Liver (tissue), 3 donors: ENCODE data around the gene ST7.

Experiments
- JUND ChIP-seq, 2 donors: IDR thresholded peaks; 2 replicates each; pipeline ENCODE4 v1.6.1; 2016; ENCODE audit warnings: antibody characterized with exemption in 2 of 2
- REST ChIP-seq: IDR thresholded peaks from 2 replicates; pipeline ENCODE4 v1.6.1; 2016; ENCODE audit warnings: antibody characterized with exemption, mild to moderate bottlenecking
- RXRA ChIP-seq, 2 donors: IDR thresholded peaks; 2 replicates each; pipeline ENCODE4 v1.6.1; 2017 to 2018; ENCODE audit warnings: antibody characterized with exemption in 2 of 2, mild to moderate bottlenecking in 1 of 2
- TAF1 ChIP-seq: conservative IDR thresholded peaks from 2 replicates; pipeline ENCODE4 v1.6.1; 2016; ENCODE audit warnings: antibody characterized with exemption, mild to moderate bottlenecking
- TF ChIP-seq, protein P1 (sequence below): fragments of 150-350 bp; IDR thresholded peaks from 2 replicates; pipeline ENCODE4 v1.5.1; 2017; ENCODE audit warnings: improper control_type of control experiment, low read depth, low read length; ENCODE audit not compliant: missing input control
- TF ChIP-seq, protein P2 (sequence below): IDR thresholded peaks from 2 replicates; pipeline ENCODE4 v1.6.1; 2016; ENCODE audit warnings: antibody characterized with exemption
- donor health status: healthy.
- donor health status: healthy.

- TF ChIP-seq TAF1 (no peak), REST (no peak), RXRA (IDR thresholded peaks at IDR 0.05) (no peak), JUND (IDR thresholded peaks at IDR 0.05) (no peak)
- TF ChIP-seq, protein P1, sequence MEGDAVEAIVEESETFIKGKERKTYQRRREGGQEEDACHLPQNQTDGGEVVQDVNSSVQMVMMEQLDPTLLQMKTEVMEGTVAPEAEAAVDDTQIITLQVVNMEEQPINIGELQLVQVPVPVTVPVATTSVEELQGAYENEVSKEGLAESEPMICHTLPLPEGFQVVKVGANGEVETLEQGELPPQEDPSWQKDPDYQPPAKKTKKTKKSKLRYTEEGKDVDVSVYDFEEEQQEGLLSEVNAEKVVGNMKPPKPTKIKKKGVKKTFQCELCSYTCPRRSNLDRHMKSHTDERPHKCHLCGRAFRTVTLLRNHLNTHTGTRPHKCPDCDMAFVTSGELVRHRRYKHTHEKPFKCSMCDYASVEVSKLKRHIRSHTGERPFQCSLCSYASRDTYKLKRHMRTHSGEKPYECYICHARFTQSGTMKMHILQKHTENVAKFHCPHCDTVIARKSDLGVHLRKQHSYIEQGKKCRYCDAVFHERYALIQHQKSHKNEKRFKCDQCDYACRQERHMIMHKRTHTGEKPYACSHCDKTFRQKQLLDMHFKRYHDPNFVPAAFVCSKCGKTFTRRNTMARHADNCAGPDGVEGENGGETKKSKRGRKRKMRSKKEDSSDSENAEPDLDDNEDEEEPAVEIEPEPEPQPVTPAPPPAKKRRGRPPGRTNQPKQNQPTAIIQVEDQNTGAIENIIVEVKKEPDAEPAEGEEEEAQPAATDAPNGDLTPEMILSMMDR, result no peak
- TF ChIP-seq, protein P2, sequence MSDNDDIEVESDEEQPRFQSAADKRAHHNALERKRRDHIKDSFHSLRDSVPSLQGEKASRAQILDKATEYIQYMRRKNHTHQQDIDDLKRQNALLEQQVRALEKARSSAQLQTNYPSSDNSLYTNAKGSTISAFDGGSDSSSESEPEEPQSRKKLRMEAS, result no peak
These were observed 46.9 kb upstream of the ST7 start for GRCh38 chr7:116906391-116906790.
